ENCODE results near the gene BANP.
"Not testable (repeated sequence)": the region's sequence is repeated elsewhere in the genome, so short reads cannot be mapped to it uniquely, and the experiment has no call there.

GRCh38 chr16:87934752-87935425 lies 16.3 kb upstream of the BANP start:
- not testable (repeated sequence) for TF ChIP-seq POLR2A (IDR thresholded peaks at IDR 0.05; ENCODE audit: low read length); GATA1 (IDR thresholded peaks at IDR 0.05; ENCODE audit: low read depth, low read length)

Measured in erythroblast (primary cell).